ENCODE data around the gene GPR39. TPM values are rescaled to one million over a fixed set of nuclear protein-coding genes. Genes with fewer than 3 reads are reported as not detected.

GPR39 gene
- total RNA-seq, 1 donor from 2014 or later = not detected

GRCh38 chr2:132642415-132642814 is 225.8 kb downstream of the GPR39 start:
- peak; percentile 65 for ATAC-seq (ENCODE audit: poor library complexity)
- intact Hi-C loops (cut with DNase I) = no loop called here
- DNase-seq = no peak

GRCh38 chr2:132645176-132645575 is 228.6 kb downstream of the GPR39 start:
- no peak for DNase-seq
- intact Hi-C loops (cut with DNase I) = no loop called here
- no peak for ATAC-seq (ENCODE audit: poor library complexity)

- ATAC-seq (ENCODE audit: poor library complexity) (no peak), DNase-seq (no peak)
- intact Hi-C loops (cut with DNase I) = no loop called here
These were observed 229.3 kb downstream of the GPR39 start for GRCh38 chr2:132645722-132646539.

- no peak for ATAC-seq (ENCODE audit: poor library complexity)
- intact Hi-C loops (cut with DNase I) = no loop called here
- no peak for DNase-seq
These were observed 230.0 kb downstream of the GPR39 start for GRCh38 chr2:132646540-132647108.

- intact Hi-C loops (cut with DNase I) = no loop called here
- ATAC-seq (ENCODE audit: poor library complexity) (peak; percentile 52), DNase-seq (no peak)
These were observed 234.8 kb downstream of the GPR39 start for GRCh38 chr2:132651115-132652045.

- intact Hi-C loops (cut with DNase I) = no loop called here
- ATAC-seq (ENCODE audit: poor library complexity) = no peak
- DNase-seq = no peak
These were observed 235.9 kb downstream of the GPR39 start for GRCh38 chr2:132652474-132652873.

- no peak for ATAC-seq (ENCODE audit: poor library complexity)
- intact Hi-C loops (cut with DNase I) = no loop called here
These were observed 237.7 kb downstream of the GPR39 start for GRCh38 chr2:132654335-132654734.

GRCh38 chr2:132654968-132655367 is 238.4 kb downstream of the GPR39 start:
- intact Hi-C loops (cut with DNase I) = no loop called here
- ATAC-seq (ENCODE audit: poor library complexity) = no peak
- DNase-seq = no peak

More at GRCh38 chr2:132654335-132654734, 237.7 kb downstream of the GPR39 start:
- no peak for DNase-seq

GRCh38 chr2:132656266-132656975 is 239.8 kb downstream of the GPR39 start:
- no peak for DNase-seq
- ATAC-seq (ENCODE audit: poor library complexity) = no peak
- intact Hi-C loops (cut with DNase I) = no loop called here

- DNase-seq (no peak), ATAC-seq (ENCODE audit: poor library complexity) (no peak)
- intact Hi-C loops (cut with DNase I) = no loop called here
These were observed 242.7 kb downstream of the GPR39 start for GRCh38 chr2:132659331-132659730.

GRCh38 chr2:132662732-132663131 is 246.1 kb downstream of the GPR39 start:
- ATAC-seq (ENCODE audit: poor library complexity) (no peak), DNase-seq (no peak)
- intact Hi-C loops (cut with DNase I) = no loop called here

- DNase-seq (no peak), ATAC-seq (ENCODE audit: poor library complexity) (no peak)
- intact Hi-C loops (cut with DNase I) = no loop called here
These were observed 247.5 kb downstream of the GPR39 start for GRCh38 chr2:132664096-132664495.

- intact Hi-C loops (cut with DNase I) = no loop called here
- ATAC-seq (ENCODE audit: poor library complexity) = no peak
- DNase-seq = no peak
These were observed 249.0 kb downstream of the GPR39 start for GRCh38 chr2:132665401-132666140.

- ATAC-seq (ENCODE audit: poor library complexity) (no peak), DNase-seq (no peak)
- intact Hi-C loops (cut with DNase I) = no loop called here
These were observed 251.1 kb downstream of the GPR39 start for GRCh38 chr2:132667706-132668105.

GRCh38 chr2:132668189-132668823 is 251.7 kb downstream of the GPR39 start:
- DNase-seq (no peak), ATAC-seq (ENCODE audit: poor library complexity) (no peak)
- intact Hi-C loops (cut with DNase I) = no loop called here

- intact Hi-C loops (cut with DNase I) = no loop called here
- ATAC-seq (ENCODE audit: poor library complexity) (peak; percentile 11), DNase-seq (no peak)
These were observed 252.6 kb downstream of the GPR39 start for GRCh38 chr2:132668987-132669907.
